Measurements from ENCODE around the gene PCIF1.

PCIF1 gene

DNA sequence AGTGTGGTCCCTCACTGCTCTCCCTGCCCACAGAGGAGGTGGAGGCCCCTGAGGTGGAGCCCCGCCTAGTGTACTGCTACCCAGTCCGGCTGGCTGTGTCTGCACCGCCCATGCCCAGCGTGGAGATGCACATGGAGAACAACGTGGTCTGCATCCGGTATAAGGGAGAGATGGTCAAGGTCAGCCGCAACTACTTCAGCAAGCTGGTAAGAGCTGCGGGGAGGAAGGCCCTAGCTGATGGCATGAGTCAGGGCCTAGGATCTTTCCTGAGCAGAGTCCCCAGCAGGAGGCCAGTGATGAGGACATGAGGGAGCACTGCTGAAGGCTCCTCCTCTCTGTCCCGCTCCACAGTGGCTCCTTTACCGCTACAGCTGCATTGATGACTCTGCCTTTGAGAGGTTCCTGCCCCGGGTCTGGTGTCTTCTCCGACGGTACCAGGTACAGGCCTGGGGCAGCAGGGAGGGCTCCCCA is 11.2 kb downstream of the PCIF1 start (continued):
- TF ChIP-seq, protein P1, sequence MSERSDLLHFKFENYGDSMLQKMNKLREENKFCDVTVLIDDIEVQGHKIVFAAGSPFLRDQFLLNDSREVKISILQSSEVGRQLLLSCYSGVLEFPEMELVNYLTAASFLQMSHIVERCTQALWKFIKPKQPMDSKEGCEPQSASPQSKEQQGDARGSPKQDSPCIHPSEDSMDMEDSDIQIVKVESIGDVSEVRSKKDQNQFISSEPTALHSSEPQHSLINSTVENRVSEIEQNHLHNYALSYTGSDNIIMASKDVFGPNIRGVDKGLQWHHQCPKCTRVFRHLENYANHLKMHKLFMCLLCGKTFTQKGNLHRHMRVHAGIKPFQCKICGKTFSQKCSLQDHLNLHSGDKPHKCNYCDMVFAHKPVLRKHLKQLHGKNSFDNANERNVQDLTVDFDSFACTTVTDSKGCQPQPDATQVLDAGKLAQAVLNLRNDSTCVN (tag by site-specific recombination; optimal IDR thresholded peaks at IDR 0.05) = no peak
- peak; percentile 34; the same call in 1 of the 2 replicates for TF ChIP-seq ZNF629 (tag by site-specific recombination; IDR thresholded peaks at IDR 0.05)

DNA sequence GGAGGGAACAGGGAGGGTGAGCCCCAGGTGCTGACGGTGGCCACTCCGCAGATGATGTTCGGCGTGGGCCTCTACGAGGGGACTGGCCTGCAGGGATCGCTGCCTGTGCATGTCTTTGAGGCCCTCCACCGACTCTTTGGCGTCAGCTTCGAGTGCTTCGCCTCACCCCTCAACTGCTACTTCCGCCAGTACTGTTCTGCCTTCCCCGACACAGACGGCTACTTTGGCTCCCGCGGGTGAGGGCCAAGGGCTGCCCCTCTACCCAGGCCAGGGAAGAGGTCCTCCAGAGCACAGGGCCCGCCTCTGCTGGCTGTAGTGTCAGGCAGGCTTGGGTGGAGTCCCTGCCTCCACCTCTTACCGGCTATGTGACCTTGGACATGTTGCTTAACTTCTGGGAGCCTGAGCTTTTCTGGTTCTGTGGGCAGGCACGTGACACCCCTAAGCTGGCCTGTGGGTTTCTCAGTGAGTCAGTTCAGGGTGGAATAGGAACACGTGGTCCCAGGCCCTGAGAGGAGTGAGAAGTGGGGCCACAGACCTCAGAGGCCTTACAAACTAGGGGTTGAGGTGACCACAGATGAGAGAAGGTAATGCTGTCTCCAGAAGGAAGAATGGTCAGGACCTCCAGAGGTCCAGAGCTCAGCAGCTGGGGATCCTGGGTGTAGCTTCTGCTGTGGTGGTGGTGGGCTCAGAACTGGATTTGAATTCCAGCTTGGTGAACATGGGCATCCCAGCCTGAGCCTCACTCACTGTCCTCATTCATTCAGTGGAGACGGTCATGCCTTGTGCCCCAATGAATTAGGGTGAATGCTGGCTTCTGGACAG is 11.9 kb downstream of the PCIF1 start:
- Histone ChIP-seq H3K4me3 (ENCODE audit: low read depth, low read length) (no peak overlapping the region), H3K9me3 (ENCODE audit: control insufficient read depth, insufficient read depth, low read depth, low read length) (no peaks in the 10 kb centered on the region), H3K27ac (ENCODE audit: extremely low read depth, low read depth, low read length) (no peak overlapping the region), H3K36me3 (ENCODE audit: control insufficient read depth in 2 of 2, insufficient read depth in 1 of 2, low read length in 2 of 2) (peaks cover 4 to 89% of the 10 kb centered on the region in 2 experiments; a peak in 2 of 3 replicates), H3K4me1 (ENCODE audit: control insufficient read depth, insufficient read depth, low read length) (no peaks in the 10 kb centered on the region)
- no peak for TF ChIP-seq EGR2 (tag by site-specific recombination; IDR thresholded peaks at IDR 0.05; ENCODE audit: low read depth)
- no peak for TF ChIP-seq SP3 (tag by site-specific recombination; IDR thresholded peaks at IDR 0.05)
- TF ChIP-seq, protein P2, sequence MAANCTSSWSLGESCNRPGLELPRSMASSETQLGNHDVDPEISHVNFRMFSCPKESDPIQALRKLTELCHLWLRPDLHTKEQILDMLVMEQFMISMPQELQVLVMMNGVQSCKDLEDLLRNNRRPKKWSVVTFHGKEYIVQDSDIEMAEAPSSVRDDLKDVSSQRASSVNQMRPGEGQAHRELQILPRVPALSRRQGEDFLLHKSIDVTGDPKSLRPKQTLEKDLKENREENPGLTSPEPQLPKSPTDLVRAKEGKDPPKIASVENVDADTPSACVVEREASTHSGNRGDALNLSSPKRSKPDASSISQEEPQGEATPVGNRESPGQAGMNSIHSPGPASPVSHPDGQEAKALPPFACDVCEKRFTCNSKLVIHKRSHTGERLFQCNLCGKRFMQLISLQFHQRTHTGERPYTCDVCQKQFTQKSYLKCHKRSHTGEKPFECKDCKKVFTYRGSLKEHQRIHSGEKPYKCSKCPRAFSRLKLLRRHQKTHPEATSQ (tag by site-specific recombination; IDR thresholded peaks at IDR 0.05) = no peak
- TF ChIP-seq ZNF112 (tag by site-specific recombination; IDR thresholded peaks at IDR 0.05) = no peak
- no peak for TF ChIP-seq ZNF548 (tag by site-specific recombination; IDR thresholded peaks at IDR 0.05)
- no peak for TF ChIP-seq ZNF658 (tag by site-specific recombination; IDR thresholded peaks at IDR 0.05)
- no peak for TF ChIP-seq WT1 (tag by site-specific recombination; IDR thresholded peaks at IDR 0.05)
- TF ChIP-seq, protein P3, sequence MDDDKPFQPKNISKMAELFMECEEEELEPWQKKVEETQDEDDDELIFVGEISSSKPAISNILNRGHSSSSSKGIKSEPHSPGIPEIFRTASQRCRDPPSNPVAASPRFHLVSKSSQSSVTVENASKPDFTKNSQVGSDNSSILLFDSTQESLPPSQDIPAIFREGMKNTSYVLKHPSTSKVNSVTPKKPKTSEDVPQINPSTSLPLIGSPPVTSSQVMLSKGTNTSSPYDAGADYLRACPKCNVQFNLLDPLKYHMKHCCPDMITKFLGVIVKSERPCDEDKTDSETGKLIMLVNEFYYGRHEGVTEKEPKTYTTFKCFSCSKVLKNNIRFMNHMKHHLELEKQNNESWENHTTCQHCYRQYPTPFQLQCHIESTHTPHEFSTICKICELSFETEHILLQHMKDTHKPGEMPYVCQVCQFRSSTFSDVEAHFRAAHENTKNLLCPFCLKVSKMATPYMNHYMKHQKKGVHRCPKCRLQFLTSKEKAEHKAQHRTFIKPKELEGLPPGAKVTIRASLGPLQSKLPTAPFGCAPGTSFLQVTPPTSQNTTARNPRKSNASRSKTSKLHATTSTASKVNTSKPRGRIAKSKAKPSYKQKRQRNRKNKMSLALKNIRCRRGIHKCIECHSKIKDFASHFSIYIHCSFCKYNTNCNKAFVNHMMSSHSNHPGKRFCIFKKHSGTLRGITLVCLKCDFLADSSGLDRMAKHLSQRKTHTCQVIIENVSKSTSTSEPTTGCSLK (tag by site-specific recombination; IDR thresholded peaks at IDR 0.05) = no peak
- TF ChIP-seq, protein P4, sequence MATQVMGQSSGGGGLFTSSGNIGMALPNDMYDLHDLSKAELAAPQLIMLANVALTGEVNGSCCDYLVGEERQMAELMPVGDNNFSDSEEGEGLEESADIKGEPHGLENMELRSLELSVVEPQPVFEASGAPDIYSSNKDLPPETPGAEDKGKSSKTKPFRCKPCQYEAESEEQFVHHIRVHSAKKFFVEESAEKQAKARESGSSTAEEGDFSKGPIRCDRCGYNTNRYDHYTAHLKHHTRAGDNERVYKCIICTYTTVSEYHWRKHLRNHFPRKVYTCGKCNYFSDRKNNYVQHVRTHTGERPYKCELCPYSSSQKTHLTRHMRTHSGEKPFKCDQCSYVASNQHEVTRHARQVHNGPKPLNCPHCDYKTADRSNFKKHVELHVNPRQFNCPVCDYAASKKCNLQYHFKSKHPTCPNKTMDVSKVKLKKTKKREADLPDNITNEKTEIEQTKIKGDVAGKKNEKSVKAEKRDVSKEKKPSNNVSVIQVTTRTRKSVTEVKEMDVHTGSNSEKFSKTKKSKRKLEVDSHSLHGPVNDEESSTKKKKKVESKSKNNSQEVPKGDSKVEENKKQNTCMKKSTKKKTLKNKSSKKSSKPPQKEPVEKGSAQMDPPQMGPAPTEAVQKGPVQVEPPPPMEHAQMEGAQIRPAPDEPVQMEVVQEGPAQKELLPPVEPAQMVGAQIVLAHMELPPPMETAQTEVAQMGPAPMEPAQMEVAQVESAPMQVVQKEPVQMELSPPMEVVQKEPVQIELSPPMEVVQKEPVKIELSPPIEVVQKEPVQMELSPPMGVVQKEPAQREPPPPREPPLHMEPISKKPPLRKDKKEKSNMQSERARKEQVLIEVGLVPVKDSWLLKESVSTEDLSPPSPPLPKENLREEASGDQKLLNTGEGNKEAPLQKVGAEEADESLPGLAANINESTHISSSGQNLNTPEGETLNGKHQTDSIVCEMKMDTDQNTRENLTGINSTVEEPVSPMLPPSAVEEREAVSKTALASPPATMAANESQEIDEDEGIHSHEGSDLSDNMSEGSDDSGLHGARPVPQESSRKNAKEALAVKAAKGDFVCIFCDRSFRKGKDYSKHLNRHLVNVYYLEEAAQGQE (tag by site-specific recombination; IDR thresholded peaks at IDR 0.05) = no peak
- TF ChIP-seq ZNF37A (tag by site-specific recombination; IDR thresholded peaks at IDR 0.05) = no peak
- TF ChIP-seq YY1 (tag by site-specific recombination; IDR thresholded peaks at IDR 0.05) = no peak
- no peak for TF ChIP-seq BCL11A (tag by site-specific recombination; IDR thresholded peaks at IDR 0.05; ENCODE audit: low read depth)
- TF ChIP-seq ZNF239 (tag by site-specific recombination; IDR thresholded peaks at IDR 0.05) = no peak
- TF ChIP-seq, protein P5, sequence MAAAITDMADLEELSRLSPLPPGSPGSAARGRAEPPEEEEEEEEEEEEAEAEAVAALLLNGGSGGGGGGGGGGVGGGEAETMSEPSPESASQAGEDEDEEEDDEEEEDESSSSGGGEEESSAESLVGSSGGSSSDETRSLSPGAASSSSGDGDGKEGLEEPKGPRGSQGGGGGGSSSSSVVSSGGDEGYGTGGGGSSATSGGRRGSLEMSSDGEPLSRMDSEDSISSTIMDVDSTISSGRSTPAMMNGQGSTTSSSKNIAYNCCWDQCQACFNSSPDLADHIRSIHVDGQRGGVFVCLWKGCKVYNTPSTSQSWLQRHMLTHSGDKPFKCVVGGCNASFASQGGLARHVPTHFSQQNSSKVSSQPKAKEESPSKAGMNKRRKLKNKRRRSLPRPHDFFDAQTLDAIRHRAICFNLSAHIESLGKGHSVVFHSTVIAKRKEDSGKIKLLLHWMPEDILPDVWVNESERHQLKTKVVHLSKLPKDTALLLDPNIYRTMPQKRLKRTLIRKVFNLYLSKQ (tag by site-specific recombination; IDR thresholded peaks at IDR 0.05; ENCODE audit: borderline replicate concordance) = no peak
- TF ChIP-seq, protein P6, sequence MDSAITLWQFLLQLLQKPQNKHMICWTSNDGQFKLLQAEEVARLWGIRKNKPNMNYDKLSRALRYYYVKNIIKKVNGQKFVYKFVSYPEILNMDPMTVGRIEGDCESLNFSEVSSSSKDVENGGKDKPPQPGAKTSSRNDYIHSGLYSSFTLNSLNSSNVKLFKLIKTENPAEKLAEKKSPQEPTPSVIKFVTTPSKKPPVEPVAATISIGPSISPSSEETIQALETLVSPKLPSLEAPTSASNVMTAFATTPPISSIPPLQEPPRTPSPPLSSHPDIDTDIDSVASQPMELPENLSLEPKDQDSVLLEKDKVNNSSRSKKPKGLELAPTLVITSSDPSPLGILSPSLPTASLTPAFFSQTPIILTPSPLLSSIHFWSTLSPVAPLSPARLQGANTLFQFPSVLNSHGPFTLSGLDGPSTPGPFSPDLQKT (IDR thresholded peaks at IDR 0.05; ENCODE audit: borderline replicate concordance, low read depth, low read length) = no peak
- no peak for TF ChIP-seq ZNF677 (tag by site-specific recombination; IDR thresholded peaks at IDR 0.05)
- TF ChIP-seq SP7 (tag by site-specific recombination; IDR thresholded peaks at IDR 0.05) = no peak
- CTCF ChIA-PET = no interaction called here
- POLR2A ChIA-PET = interaction anchor here (0.5 to 3.8 kb wide), 3 partner anchors 10 to 13 kb away, joined by 3 to 28 read pairs (median 6); partner anchors contain the start of gene PCIF1

Measured in HEK293 (cell line).